Ectodermal cell (in vitro differentiated cells): ENCODE data around the gene PARD6B.

ENCODE experiments used
- H3K27ac ChIP-seq: 2 replicates; pipeline ENCODE4 v1.7.0; 2013; ENCODE audit warnings: mild to moderate bottlenecking, low read depth, low read length; ENCODE audit not compliant: insufficient read depth, poor library complexity, severe bottlenecking
- H3K27me3 ChIP-seq: 2 replicates; pipeline ENCODE4 v1.7.0; 2013; ENCODE audit warnings: mild to moderate bottlenecking, low read length; ENCODE audit not compliant: insufficient read depth, control insufficient read depth, poor library complexity, severe bottlenecking
- H3K36me3 ChIP-seq: one replicate; pipeline ENCODE4 v1.7.0; 2013; ENCODE audit warnings: low read length; ENCODE audit not compliant: control insufficient read depth, insufficient read depth
- H3K4me1 ChIP-seq: one replicate; pipeline ENCODE4 v1.7.0; 2013; ENCODE audit warnings: low read length; ENCODE audit not compliant: control insufficient read depth, insufficient read depth
- H3K4me3 ChIP-seq: 2 replicates; pipeline ENCODE4 v1.7.0; 2013; ENCODE audit warnings: low read depth, low read length, control low read depth; ENCODE audit not compliant: insufficient read depth
- H3K9me3 ChIP-seq: 2 replicates; pipeline ENCODE4 v1.7.0; 2013; ENCODE audit warnings: mild to moderate bottlenecking, low read length, moderate library complexity; ENCODE audit not compliant: control insufficient read depth
- WGBS, 2 experiments: methylation state at CpG; one replicate each; pipeline ENCODE4 v1.1.7; 2013; ENCODE audit warnings: missing lambda C conversion rate in 2 of 2; 5-methylcytosine and 5-hydroxymethylcytosine counted together

Gene PARD6B

GRCh38 chr20:50731930-50732690 lies 730 bp downstream of the PARD6B start:
- Histone ChIP-seq H3K4me1 (peaks cover 12% of the 10 kb centered on the region), H3K27ac (peak overlapping the region; percentile 61), H3K36me3 (no peaks in the 10 kb centered on the region), H3K4me3 (peak overlapping the region; percentile 67), H3K27me3 (no peaks in the 10 kb centered on the region), H3K9me3 (no peaks in the 10 kb centered on the region)
- WGBS, 2 experiments: 1% methylated on average over 29 of the region's 29 CpGs

- H3K4me3 ChIP-seq: peak overlapping the region; percentile 67
These were observed 2.4 kb downstream of the PARD6B start for GRCh38 chr20:50733644-50734349.

GRCh38 chr20:50734730-50735679 lies 3.6 kb downstream of the PARD6B start:
- Histone ChIP-seq H3K4me3 (no peak overlapping the region), H3K27ac (no peak overlapping the region), H3K9me3 (no peaks in the 10 kb centered on the region), H3K27me3 (no peaks in the 10 kb centered on the region), H3K36me3 (no peaks in the 10 kb centered on the region), H3K4me1 (peaks cover 18% of the 10 kb centered on the region)
- 90 to 94% methylated on average over 9 of the region's 9 CpGs for WGBS, 2 experiments

More at GRCh38 chr20:50733644-50734349, 2.4 kb downstream of the PARD6B start:
- no peaks in the 10 kb centered on the region for H3K36me3 ChIP-seq
- H3K9me3 ChIP-seq: no peaks in the 10 kb centered on the region
- H3K27ac ChIP-seq: no peak overlapping the region
- H3K4me1 ChIP-seq: peaks cover 18% of the 10 kb centered on the region
- H3K27me3 ChIP-seq: no peaks in the 10 kb centered on the region
- 89% methylated on average over 1 of the region's 1 CpG; no CpG with 5 or more reads in 1 of the 2 experiments for WGBS, 2 experiments

- H3K9me3 ChIP-seq: no peaks in the 10 kb centered on the region
- H3K27ac ChIP-seq: no peak overlapping the region
- H3K4me3 ChIP-seq: no peak overlapping the region
- H3K36me3 ChIP-seq: no peaks in the 10 kb centered on the region
- H3K4me1 ChIP-seq: peaks cover 17% of the 10 kb centered on the region
- no peaks in the 10 kb centered on the region for H3K27me3 ChIP-seq
These were observed 4.4 kb downstream of the PARD6B start for GRCh38 chr20:50735813-50736212.

- Histone ChIP-seq H3K4me1 (peaks cover 29% of the 10 kb centered on the region), H3K27ac (peak overlapping the region; percentile 52)
- 16 to 52% methylated on average over 2 to 4 of the region's 4 CpGs for WGBS, 2 experiments
These were observed 6.0 kb downstream of the PARD6B start for GRCh38 chr20:50737352-50737751.

DNA sequence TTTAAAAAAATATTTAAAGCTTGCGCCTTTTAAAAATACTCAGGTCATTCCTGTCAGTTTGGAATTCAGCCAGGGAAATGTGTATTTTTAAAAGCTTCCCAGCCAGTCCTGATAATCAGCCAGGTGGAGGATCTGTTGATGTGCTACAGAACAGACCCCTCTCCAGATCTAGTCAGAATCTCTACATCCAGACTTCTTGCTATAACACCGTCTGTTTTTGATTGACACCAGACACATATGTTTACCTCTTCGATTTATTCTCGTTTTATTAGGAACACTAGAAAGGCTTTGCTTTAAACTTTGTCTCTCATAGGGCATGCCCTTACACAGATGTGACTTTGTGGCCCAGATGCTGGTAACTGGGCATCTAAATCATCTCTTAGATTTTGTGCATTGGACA lies 11.7 kb downstream of the PARD6B start:
- H3K27me3 ChIP-seq: no peaks in the 10 kb centered on the region
- peaks cover 31% of the 10 kb centered on the region for H3K4me1 ChIP-seq
- H3K4me3 ChIP-seq: no peak overlapping the region
- H3K27ac ChIP-seq: peak overlapping the region; percentile 26
- WGBS, 2 experiments: 94 to 97% methylated on average over 4 of the region's 4 CpGs
- no peaks in the 10 kb centered on the region for H3K9me3 ChIP-seq
- H3K36me3 ChIP-seq: no peaks in the 10 kb centered on the region

More at GRCh38 chr20:50737352-50737751, 6.0 kb downstream of the PARD6B start:
- Histone ChIP-seq H3K27me3 (no peaks in the 10 kb centered on the region), H3K9me3 (no peaks in the 10 kb centered on the region), H3K4me3 (no peak overlapping the region), H3K36me3 (no peaks in the 10 kb centered on the region)

- peaks cover 6% of the 10 kb centered on the region for H3K36me3 ChIP-seq
- H3K27ac ChIP-seq: peak overlapping the region; percentile 85
- 70 to 73% methylated on average over 15 of the region's 15 CpGs for WGBS, 2 experiments
- H3K4me3 ChIP-seq: no peak overlapping the region
- no peaks in the 10 kb centered on the region for H3K27me3 ChIP-seq
- no peaks in the 10 kb centered on the region for H3K9me3 ChIP-seq
- H3K4me1 ChIP-seq: peaks cover 31% of the 10 kb centered on the region
These were observed 12.9 kb downstream of the PARD6B start for GRCh38 chr20:50744143-50744792.

- no peak overlapping the region for H3K27ac ChIP-seq
- 92 to 93% methylated on average over 1 to 2 of the region's 2 CpGs for WGBS, 2 experiments
These were observed 14.3 kb downstream of the PARD6B start for GRCh38 chr20:50745634-50746137.

DNA sequence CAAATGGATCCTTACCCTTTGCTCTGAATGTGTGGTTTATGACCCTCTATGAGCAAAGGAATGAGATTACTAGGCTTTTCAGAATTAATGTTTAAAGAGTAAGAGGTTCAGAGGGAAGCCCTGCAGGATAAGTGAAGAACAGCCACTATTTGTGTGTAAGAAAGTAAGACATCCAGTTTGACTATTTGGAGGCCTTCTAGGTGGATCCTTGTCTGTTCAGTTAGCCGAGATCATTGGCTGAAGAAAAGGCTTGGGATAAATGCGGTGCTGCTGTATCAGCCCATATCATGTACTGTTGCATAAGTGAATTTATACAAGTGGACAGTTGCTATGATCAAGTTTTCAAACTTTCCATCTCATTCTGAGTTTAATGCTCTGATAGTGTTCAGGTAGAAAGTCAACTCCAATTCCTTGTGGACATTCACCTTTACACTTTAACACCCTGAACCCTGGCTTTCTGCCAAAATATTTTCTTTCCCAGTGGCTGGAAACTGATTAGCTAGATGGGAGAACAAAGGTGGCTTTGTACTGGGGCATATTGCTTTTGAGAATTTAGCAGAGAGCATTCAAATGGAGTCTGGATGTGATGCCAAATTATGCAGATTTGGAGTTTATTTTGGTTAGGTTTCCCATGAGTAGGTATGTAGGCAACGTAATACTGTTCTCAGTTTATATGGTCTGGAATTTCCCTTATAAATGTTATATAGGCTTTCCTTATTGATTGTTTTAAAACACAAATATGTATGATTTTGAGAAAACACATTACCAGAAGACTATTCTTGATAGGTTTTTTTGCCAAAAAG lies 15.0 kb downstream of the PARD6B start:
- H3K27me3 ChIP-seq: no peaks in the 10 kb centered on the region
- H3K4me1 ChIP-seq: peaks cover 19% of the 10 kb centered on the region
- peaks cover 19% of the 10 kb centered on the region for H3K36me3 ChIP-seq
- H3K9me3 ChIP-seq: no peaks in the 10 kb centered on the region
- H3K27ac ChIP-seq: no peak overlapping the region
- WGBS, 2 experiments: 97 to 98% methylated on average over 2 to 3 of the region's 3 CpGs
- no peak overlapping the region for H3K4me3 ChIP-seq

More at GRCh38 chr20:50745634-50746137, 14.3 kb downstream of the PARD6B start:
- Histone ChIP-seq H3K4me3 (no peak overlapping the region), H3K27me3 (no peaks in the 10 kb centered on the region), H3K36me3 (peaks cover 19% of the 10 kb centered on the region), H3K9me3 (no peaks in the 10 kb centered on the region), H3K4me1 (peaks cover 23% of the 10 kb centered on the region)
